Naive thymus-derived CD4-positive, alpha-beta T cell (primary cell): Measurements from ENCODE around the gene TMEM273. TPM values are rescaled to one million over a fixed set of nuclear protein-coding genes. Genes with fewer than 3 reads are reported as not detected.

Experiments
- ATAC-seq: fragments of 150-1000 bp; cut with Tn5 transposase; 2 replicates; pipeline ENCODE4 v1.10.0; 2021; ENCODE audit warnings: mild to moderate bottlenecking, moderate library complexity
- CTCF ChIA-PET: fragments of 350-600 bp; sonication (Branson Sonifier 250); formaldehyde crosslinking; loops from one replicate; lab custom pipeline; 2021; ENCODE audit warnings: antibody characterized with exemption; lab: Charles Lee
- POLR2A ChIA-PET: fragments of 350-600 bp; sonication (Branson Sonifier 250); formaldehyde crosslinking; loops from one replicate; lab custom pipeline; 2021; ENCODE audit warnings: antibody characterized with exemption, inconsistent platforms; lab: Charles Lee
- DNase-seq, 9 donors: peaks; one replicate each; pipeline versions ENCODE4 v3.0.0 to v3.0.0-alpha.2; 2020 to 2022; ENCODE audit warnings: mixed read lengths in 1 of 9
- H3K27ac ChIP-seq: one replicate; pipeline ENCODE4 v1.7.0; 2013; ENCODE audit warnings: mild to moderate bottlenecking, low read depth, low read length, moderate library complexity
- H3K27me3 ChIP-seq, 2 donors: one replicate each; pipeline ENCODE4 v1.7.0; 2013; ENCODE audit warnings: low read length in 2 of 2, mild to moderate bottlenecking in 2 of 2, moderate library complexity in 2 of 2; ENCODE audit not compliant: control insufficient read depth in 2 of 2, insufficient read depth in 2 of 2
- H3K36me3 ChIP-seq, 3 experiments: 1 replicate in 2 of 3; 2 replicates in 1 of 3; pipeline ENCODE4 v1.7.0; 2013; ENCODE audit warnings: low read length in 3 of 3, mild to moderate bottlenecking in 3 of 3, moderate library complexity in 1 of 3; ENCODE audit not compliant: insufficient read depth in 3 of 3, control insufficient read depth in 2 of 3
- H3K4me1 ChIP-seq, 2 donors: one replicate each; pipeline ENCODE4 v1.7.0; 2013; ENCODE audit warnings: low read length in 2 of 2, mild to moderate bottlenecking in 2 of 2, moderate library complexity in 1 of 2; ENCODE audit not compliant: control insufficient read depth in 2 of 2, insufficient read depth in 2 of 2
- H3K4me3 ChIP-seq: 2 replicates; pipeline ENCODE4 v1.7.0; 2013; ENCODE audit warnings: mild to moderate bottlenecking, low read length
- H3K9me3 ChIP-seq, 3 experiments: 1 replicate in 2 of 3; 2 replicates in 1 of 3; pipeline ENCODE4 v1.7.0; 2013; ENCODE audit warnings: low read length in 3 of 3; ENCODE audit not compliant: control insufficient read depth in 2 of 3
- H3K27ac Mint-ChIP-seq, 9 donors: one replicate each; pipeline ENCODE4 v1.8.0; 2020 to 2022; ENCODE audit warnings: mixed read lengths in 9 of 9, mild to moderate bottlenecking in 8 of 9, moderate library complexity in 5 of 9, inconsistent platforms in 2 of 9
- H3K27me3 Mint-ChIP-seq, 5 donors: one replicate each; pipeline ENCODE4 v1.8.0; 2021 to 2022; ENCODE audit warnings: mixed read lengths in 5 of 5, mild to moderate bottlenecking in 1 of 5
- H3K36me3 Mint-ChIP-seq, 5 donors: one replicate each; pipeline ENCODE4 v1.8.0; 2020 to 2022; ENCODE audit warnings: mixed read lengths in 5 of 5, mild to moderate bottlenecking in 3 of 5, inconsistent platforms in 1 of 5
- H3K4me1 Mint-ChIP-seq, 7 donors: one replicate each; pipeline ENCODE4 v1.8.0; 2020 to 2022; ENCODE audit warnings: mixed read lengths in 7 of 7, mild to moderate bottlenecking in 3 of 7, inconsistent platforms in 1 of 7
- H3K4me3 Mint-ChIP-seq, 10 donors: one replicate each; pipeline ENCODE4 v1.8.0; 2020 to 2022; ENCODE audit warnings: mild to moderate bottlenecking in 10 of 10, mixed read lengths in 10 of 10, moderate library complexity in 6 of 10, inconsistent platforms in 2 of 10
- H3K9me3 Mint-ChIP-seq, 11 donors: one replicate each; pipeline ENCODE4 v1.8.0; 2020 to 2022; ENCODE audit warnings: mixed read lengths in 11 of 11, mild to moderate bottlenecking in 4 of 11, inconsistent platforms in 1 of 11, moderate library complexity in 1 of 11
- intact Hi-C, 2 donors: fragments of 100-400 bp; cut with micrococcal nuclease; formaldehyde crosslinking; loops; one replicate each; pipeline ENCODE4 v1.15.1; 2023
- polyA plus RNA-seq, 2 donors: library from polyadenylated mRNA; unstranded; fragments of 300-500 nt; fragmentation: Illumina TruSeq; gene quantifications; one replicate each; pipeline ENCODE4 v1.2.3, GENCODE V29; 2021
- total RNA-seq, 6 experiments: library from RNA in 5 of 6; stranded (reverse) in 5 of 6; gene quantifications; 1 replicate in 5 of 6; 2 replicates in 1 of 6; pipeline ENCODE4 v1.2.3 and lab custom pipeline; 2021 to 2026

The TMEM273 gene
- total and polyA plus RNA-seq, 7 experiments from 2014 or later = 0.26 to 20.2 (median 1.8) TPM; not detected in 1

GRCh38 chr10:49107111-49107886 lies 80.9 kb downstream of the TMEM273 start:
- Histone ChIP-seq H3K27me3 (no peaks in the 10 kb centered on the region), H3K4me1 (no peaks in the 10 kb centered on the region), H3K9me3 (no peaks in the 10 kb centered on the region), H3K36me3 (no peaks in the 10 kb centered on the region), H3K27ac (no peak overlapping the region), H3K4me3 (no peak overlapping the region)
- intact Hi-C loops = no loop called here
- H3K27ac Mint-ChIP-seq = peak overlapping the region in 1 of 9 donors; percentile 17
- ATAC-seq (no peak), DNase-seq (no peak)
- peaks cover 6 to 18% (median 12%) of the 10 kb centered on the region in 5 donors for H3K27me3 Mint-ChIP-seq
- H3K4me3 Mint-ChIP-seq = no peak overlapping the region
- H3K4me1 Mint-ChIP-seq = no peaks in the 10 kb centered on the region
- H3K36me3 Mint-ChIP-seq = no peaks in the 10 kb centered on the region
- ChIA-PET POLR2A (no interaction called here), CTCF (no interaction called here)
- peaks cover 0 to 5% (median 0%) of the 10 kb centered on the region in 11 donors for H3K9me3 Mint-ChIP-seq

- Histone ChIP-seq H3K27ac (no peak overlapping the region), H3K4me1 (no peaks in the 10 kb centered on the region), H3K36me3 (no peaks in the 10 kb centered on the region), H3K9me3 (no peaks in the 10 kb centered on the region), H3K4me3 (no peak overlapping the region), H3K27me3 (no peaks in the 10 kb centered on the region)
- ATAC-seq (no peak), DNase-seq (no peak)
- ChIA-PET CTCF (interaction anchor here (0.6 kb wide), 1 partner anchor 22 kb away, joined by 3 read pairs; no protein-coding TSS in a partner anchor), POLR2A (no interaction called here)
- Mint-ChIP-seq H3K9me3 (peaks cover 0 to 10% (median 0%) of the 10 kb centered on the region in 11 donors), H3K4me3 (no peak overlapping the region), H3K27me3 (peaks cover 6 to 18% (median 9%) of the 10 kb centered on the region in 5 donors), H3K27ac (no peak overlapping the region), H3K4me1 (no peaks in the 10 kb centered on the region), H3K36me3 (no peaks in the 10 kb centered on the region)
- intact Hi-C loops = no loop called here
These were observed 81.7 kb downstream of the TMEM273 start for GRCh38 chr10:49106451-49106850.

GRCh38 chr10:49105076-49105475 lies 83.1 kb downstream of the TMEM273 start:
- ChIA-PET POLR2A (no interaction called here), CTCF (no interaction called here)
- no peaks in the 10 kb centered on the region for H3K4me1 ChIP-seq
- H3K27me3 Mint-ChIP-seq = peaks cover 4 to 18% (median 9%) of the 10 kb centered on the region in 5 donors
- DNase-seq = no peak
- H3K4me1 Mint-ChIP-seq = no peaks in the 10 kb centered on the region
- H3K36me3 Mint-ChIP-seq = no peaks in the 10 kb centered on the region
- no peak overlapping the region for H3K27ac Mint-ChIP-seq
- intact Hi-C loops = no loop called here
- no peaks in the 10 kb centered on the region for H3K9me3 ChIP-seq
- H3K4me3 ChIP-seq = no peak overlapping the region
- no peaks in the 10 kb centered on the region for H3K27me3 ChIP-seq
- no peaks in the 10 kb centered on the region for H3K36me3 ChIP-seq
- peaks cover 0 to 10% (median 0%) of the 10 kb centered on the region in 11 donors for H3K9me3 Mint-ChIP-seq
- ATAC-seq = no peak
- H3K27ac ChIP-seq = no peak overlapping the region
- no peak overlapping the region for H3K4me3 Mint-ChIP-seq

Other genes with a start within 250 kb of the TMEM273 start
- gene LRRC18, start 248.6 kb downstream of the TMEM273 start, total RNA-seq = not detected
- gene LRRC18, start 248.6 kb downstream of the TMEM273 start, polyA plus RNA-seq = not detected
- under 1 TPM in 1 of 5 experiments, not detected in 4; 0.12 TPM for gene VSTM4, start 72.9 kb downstream of the TMEM273 start, total RNA-seq
- gene VSTM4, start 72.9 kb downstream of the TMEM273 start, polyA plus RNA-seq = not detected
- under 1 TPM in 1 of 5 experiments, not detected in 4; 0.15 TPM for gene FAM170B, start 54.4 kb downstream of the TMEM273 start, total RNA-seq
- not detected for gene FAM170B, start 54.4 kb downstream of the TMEM273 start, polyA plus RNA-seq
- gene C10orf71, start 110.8 kb upstream of the TMEM273 start, total RNA-seq = not detected
- gene C10orf71, start 110.8 kb upstream of the TMEM273 start, polyA plus RNA-seq = not detected
- gene DRGX, start 207.7 kb upstream of the TMEM273 start, total RNA-seq = not detected
- not detected for gene DRGX, start 207.7 kb upstream of the TMEM273 start, polyA plus RNA-seq